Chondrocyte (in vitro differentiated cells): ENCODE measurements around the gene MYMK. TPM values are rescaled to one million over a fixed set of nuclear protein-coding genes. Genes with fewer than 3 reads are reported as not detected.
A peak's percentile ranks its signal among the peaks of the same experiment; 100 is the strongest.

Experiments
- DNase-seq: peaks from one replicate; pipeline ENCODE4 v3.0.0; 2021; ENCODE audit warnings: mixed read lengths, low spot score
- H3K27ac Mint-ChIP-seq: one replicate; pipeline ENCODE4 v1.8.0; 2021; ENCODE audit warnings: mild to moderate bottlenecking, moderate library complexity, mixed read lengths; ENCODE audit not compliant: unreplicated experiment
- H3K27me3 Mint-ChIP-seq: 2 replicates; pipeline ENCODE4 v1.8.0; 2021; ENCODE audit warnings: low read depth, mixed read lengths
- H3K36me3 Mint-ChIP-seq: 2 replicates; pipeline ENCODE4 v1.8.0; 2021; ENCODE audit warnings: low read depth, mixed read lengths
- H3K4me1 Mint-ChIP-seq: 2 replicates; pipeline ENCODE4 v1.8.0; 2021; ENCODE audit warnings: low read depth, mild to moderate bottlenecking, mixed read lengths
- H3K4me3 Mint-ChIP-seq: one replicate; pipeline ENCODE4 v1.8.0; 2021; ENCODE audit warnings: mild to moderate bottlenecking, moderate library complexity, mixed read lengths; ENCODE audit not compliant: unreplicated experiment
- H3K9me3 Mint-ChIP-seq: 2 replicates; pipeline ENCODE4 v1.8.0; 2021; ENCODE audit warnings: low read depth, mixed read lengths
- CTCF ChIP-seq: fragments of 200-600 bp; sonication (generic); IDR thresholded peaks from 2 replicates; pipeline ENCODE4 v1.5.0; 2021; ENCODE audit warnings: antibody characterized with exemption, mild to moderate bottlenecking, moderate library complexity
- total RNA-seq: library from RNA; stranded (reverse); gene quantifications from 3 replicates; pipeline ENCODE4 v1.2.1, GENCODE V29; 2021

Gene MYMK
- total RNA-seq, 1 donor from 2014 or later = not detected

GRCh38 chr9:133492061-133493021 lies 32.4 kb downstream of the MYMK start:
- Mint-ChIP-seq H3K27ac (peak overlapping the region; percentile 90), H3K9me3 (no peaks in the 10 kb centered on the region), H3K36me3 (no peaks in the 10 kb centered on the region), H3K4me3 (no peak overlapping the region), H3K4me1 (peaks cover 28% of the 10 kb centered on the region), H3K27me3 (peaks cover 6% of the 10 kb centered on the region)
- no peak for DNase-seq
- TF ChIP-seq CTCF = peak; percentile 11

GRCh38 chr9:133491656-133491925 lies 33.2 kb downstream of the MYMK start:
- Mint-ChIP-seq H3K27ac (peak overlapping the region; percentile 90), H3K9me3 (no peaks in the 10 kb centered on the region), H3K36me3 (no peaks in the 10 kb centered on the region), H3K4me1 (peaks cover 28% of the 10 kb centered on the region), H3K27me3 (peaks cover 3% of the 10 kb centered on the region), H3K4me3 (no peak overlapping the region)
- TF ChIP-seq CTCF = no peak
- no peak for DNase-seq

- no peak overlapping the region for H3K4me3 Mint-ChIP-seq
- no peaks in the 10 kb centered on the region for H3K9me3 Mint-ChIP-seq
- no peaks in the 10 kb centered on the region for H3K36me3 Mint-ChIP-seq
- DNase-seq = peak; percentile 83
- H3K27me3 Mint-ChIP-seq = no peaks in the 10 kb centered on the region
- peaks cover 30% of the 10 kb centered on the region for H3K4me1 Mint-ChIP-seq
- peak overlapping the region; percentile 90 for H3K27ac Mint-ChIP-seq
- TF ChIP-seq CTCF = no peak
These were observed 33.7 kb downstream of the MYMK start for GRCh38 chr9:133490865-133491655.

GRCh38 chr9:133490201-133490681 lies 34.5 kb downstream of the MYMK start:
- Mint-ChIP-seq H3K9me3 (no peaks in the 10 kb centered on the region), H3K27ac (no peak overlapping the region), H3K4me1 (peaks cover 30% of the 10 kb centered on the region), H3K36me3 (no peaks in the 10 kb centered on the region), H3K27me3 (no peaks in the 10 kb centered on the region), H3K4me3 (no peak overlapping the region)
- DNase-seq = peak; percentile 68
- TF ChIP-seq CTCF = no peak
